A673 (cell line): ENCODE data around the gene KCNG2.

Experiments
- CTCF ChIP-seq: fragments of 300-800, 200-600 bp; sonication (generic); conservative IDR thresholded peaks from 2 replicates; pipeline ENCODE4 v1.5.1; 2017; ENCODE audit warnings: low read depth, mild to moderate bottlenecking, antibody characterized with exemption, low read length, moderate library complexity, mixed read lengths
- EZH2 ChIP-seq: fragments of 200-600 bp; sonication (generic); IDR thresholded peaks from 2 replicates; pipeline ENCODE4 v1.6.1; 2017; ENCODE audit warnings: borderline replicate concordance, low read depth, mild to moderate bottlenecking, mixed read lengths, antibody characterized with exemption, low read length; ENCODE audit not compliant: poor library complexity, severe bottlenecking

GRCh38 chr18:79818631-79819030 lies 20.9 kb downstream of the KCNG2 start:
- TF ChIP-seq CTCF: no peak
- no peak for TF ChIP-seq EZH2
